ENCODE results near the gene SH3PXD2B. TPM values are rescaled to one million over a fixed set of nuclear protein-coding genes. Genes with fewer than 3 reads are reported as not detected.

The SH3PXD2B gene
- total and polyA plus RNA-seq, 11 donors: 1.1 to 22.7 (median 6.9) TPM

- no peak for ATAC-seq
- intact Hi-C loops (cut with DNase I): no loop called here
- no peaks in the 10 kb centered on the region for H3K27me3 ChIP-seq
- DNase-seq: peak in 2 of 5 donors; percentile 10
- H3K36me3 ChIP-seq: no peaks in the 10 kb centered on the region
- 90 to 97% (median 94%) methylated on average over 14 of the region's 14 CpGs for WGBS, 4 donors
- no peak overlapping the region for H3K4me3 ChIP-seq
- TF ChIP-seq CTCF (IDR thresholded peaks at IDR 0.05): no peak
- TF ChIP-seq POLR2A (IDR thresholded peaks at IDR 0.05): no peak
- peak overlapping the region in 10 of 12 donors; percentile 33 to 89 (median 76) for H3K27ac ChIP-seq
- no peaks in the 10 kb centered on the region for H3K9me3 ChIP-seq
- H3K4me1 ChIP-seq: peaks cover 0 to 38% (median 16%) of the 10 kb centered on the region in 12 donors
Observed at GRCh38 chr5:172497591-172498255, 43.4 kb upstream of the SH3PXD2B start.

- DNase-seq: peak; percentile 54 to 84 (median 75)
- intact Hi-C loops (cut with DNase I): no loop called here
- H3K27ac ChIP-seq: peak overlapping the region in 11 of 12 donors; percentile 17 to 89 (median 71)
- H3K4me3 ChIP-seq: no peak overlapping the region
- peaks cover 0 to 38% (median 16%) of the 10 kb centered on the region in 12 donors for H3K4me1 ChIP-seq
- H3K9me3 ChIP-seq: no peaks in the 10 kb centered on the region
- H3K36me3 ChIP-seq: no peaks in the 10 kb centered on the region
- ATAC-seq: peak; percentile 53 to 86 (median 78)
- WGBS, 4 donors: 28 to 59% (median 39%) methylated on average over 12 of the region's 12 CpGs
- H3K27me3 ChIP-seq: no peaks in the 10 kb centered on the region
- TF ChIP-seq POLR2A (IDR thresholded peaks at IDR 0.05) (no peak), CTCF (IDR thresholded peaks at IDR 0.05) (no peak)
Observed at GRCh38 chr5:172496671-172497371, 42.5 kb upstream of the SH3PXD2B start.

GRCh38 chr5:172494630-172495505 is 40.5 kb upstream of the SH3PXD2B start:
- Histone ChIP-seq H3K4me1 (peaks cover 0 to 38% (median 16%) of the 10 kb centered on the region in 12 donors), H3K4me3 (no peak overlapping the region), H3K27me3 (no peaks in the 10 kb centered on the region), H3K36me3 (no peaks in the 10 kb centered on the region), H3K27ac (peak overlapping the region in 4 of 12 donors; percentile 22 to 82 (median 55)), H3K9me3 (no peaks in the 10 kb centered on the region)
- ATAC-seq: peak; percentile 12 to 54 (median 16)
- TF ChIP-seq CTCF (IDR thresholded peaks at IDR 0.05): no peak
- TF ChIP-seq POLR2A (IDR thresholded peaks at IDR 0.05): no peak
- WGBS, 4 donors: 84 to 91% (median 87%) methylated on average over 9 of the region's 9 CpGs
- peak in 2 of 5 donors; percentile 11 to 14 for DNase-seq
- intact Hi-C loops (cut with DNase I): no loop called here
